Endothelial cell of umbilical vein (primary cell): Measurements from ENCODE around the gene LRRIQ1. TPM values are rescaled to one million over a fixed set of nuclear protein-coding genes. Genes with fewer than 3 reads are reported as not detected.

Source experiments
- BruUV-seq: library from RNA; stranded (reverse); fragments of 400-500 nt; replicated peaks from 2 replicates; lab custom pipeline; 2021; lab: Mats Ljungman, UMichigan
- CTCF ChIA-PET: fragments of 300-600, 350-600 bp; sonication (Branson Sonifier 250); formaldehyde crosslinking; loops from one replicate; lab custom pipeline; 2021; ENCODE audit warnings: antibody characterized with exemption, inconsistent platforms; lab: Charles Lee
- POLR2A ChIA-PET: fragments of 300-600, 350-600 bp; sonication (Branson Sonifier 250); formaldehyde crosslinking; loops from one replicate; lab custom pipeline; 2021; ENCODE audit warnings: antibody characterized with exemption, inconsistent platforms; lab: Charles Lee
- DNase-seq: peaks from one replicate; pipeline ENCODE4 v3.0.0-alpha.2; 2011; ENCODE audit warnings: low read depth, low spot score
- FAIRE-seq: peaks from 2 replicates; lab custom pipeline; 2011; peaks lifted over from hg19 to GRCh38; lab: Jason Lieb, UNC
- H2AFZ ChIP-seq: 2 replicates; pipeline ENCODE4 v1.6.0; 2012; ENCODE audit warnings: low read depth, low read length, control low read depth, inconsistent platforms
- H3K27ac ChIP-seq: 2 replicates; pipeline ENCODE4 v1.5.1; 2011; ENCODE audit warnings: low read depth, mild to moderate bottlenecking, control low read depth, low read length, moderate library complexity; ENCODE audit not compliant: insufficient read depth
- H3K27me3 ChIP-seq, 2 experiments: 2 replicates each; pipeline versions ENCODE4 v1.6.0 to v1.6.1; 2011; ENCODE audit warnings: low read length in 2 of 2, mixed read lengths in 1 of 2; ENCODE audit not compliant: control insufficient read depth in 2 of 2, insufficient read depth in 2 of 2
- H3K36me3 ChIP-seq, 2 experiments: 2 replicates in 1 of 2; 3 replicates in 1 of 2; pipeline ENCODE4 v1.5.1; 2011; ENCODE audit warnings: low read length in 2 of 2, mild to moderate bottlenecking in 1 of 2, moderate library complexity in 1 of 2; ENCODE audit not compliant: control insufficient read depth in 2 of 2, insufficient read depth in 2 of 2; ENCODE audit errors: extremely low read depth in 1 of 2
- H3K4me1 ChIP-seq: 3 replicates; pipeline ENCODE4 v1.5.1; 2011; ENCODE audit warnings: mild to moderate bottlenecking, low read length; ENCODE audit not compliant: control insufficient read depth, insufficient read depth; ENCODE audit errors: extremely low read depth
- H3K4me2 ChIP-seq: 2 replicates; pipeline ENCODE4 v1.6.1; 2011; ENCODE audit warnings: low read length, control low read depth, mixed read lengths; ENCODE audit not compliant: insufficient read depth
- H3K4me3 ChIP-seq, 3 experiments: fragments of 200-600 bp in 1 of 3; sonication (generic), shearing (Covaris generic) in 1 of 3; replicated peaks in 1 of 3; 2 replicates each; pipeline ENCODE4 v1.5.1; 2011 to 2016; ENCODE audit warnings: control low read depth in 3 of 3, low read length in 3 of 3, mild to moderate bottlenecking in 2 of 3, inconsistent platforms in 1 of 3, low read depth in 1 of 3, moderate library complexity in 1 of 3; ENCODE audit not compliant: insufficient read depth in 1 of 3
- H3K79me2 ChIP-seq: 2 replicates; pipeline ENCODE4 v1.6.0; 2012; ENCODE audit warnings: low read length, inconsistent platforms; ENCODE audit not compliant: control insufficient read depth, insufficient read depth
- H3K9ac ChIP-seq: replicated peaks from 2 replicates; pipeline ENCODE3; 2011; ENCODE audit warnings: low read length, control low read depth; ENCODE audit not compliant: insufficient read depth; ENCODE audit errors: extremely low read depth
- H3K9me1 ChIP-seq: replicated peaks from 3 replicates; pipeline ENCODE4 v1.6.0; 2011; ENCODE audit warnings: mild to moderate bottlenecking, low read length; ENCODE audit not compliant: control insufficient read depth, insufficient read depth; ENCODE audit errors: extremely low read depth
- H3K9me3 ChIP-seq: replicated peaks from 2 replicates; pipeline ENCODE4 v1.5.1; 2012; ENCODE audit warnings: low read length, inconsistent platforms; ENCODE audit not compliant: control insufficient read depth, insufficient read depth
- H4K20me1 ChIP-seq: replicated peaks from 2 replicates; pipeline ENCODE3; 2011; ENCODE audit warnings: mild to moderate bottlenecking, low read length; ENCODE audit not compliant: control insufficient read depth, insufficient read depth; ENCODE audit errors: extremely low read depth
- EZH2 ChIP-seq: IDR thresholded peaks from 2 replicates; pipeline ENCODE4 v1.6.1; 2012; ENCODE audit warnings: borderline replicate concordance, low read depth, mild to moderate bottlenecking, moderate library complexity, low read length, inconsistent platforms; ENCODE audit not compliant: severe bottlenecking
- FOS ChIP-seq: IDR thresholded peaks from 2 replicates; pipeline ENCODE4 v1.6.1; 2011; ENCODE audit warnings: mild to moderate bottlenecking, low read length, moderate library complexity, borderline replicate concordance; ENCODE audit not compliant: insufficient read depth
- GATA2 ChIP-seq: IDR thresholded peaks from 2 replicates; pipeline ENCODE4 v1.7.0; 2011; ENCODE audit warnings: low read depth, mild to moderate bottlenecking, moderate library complexity, mixed read lengths, low read length; ENCODE audit not compliant: insufficient read length, insufficient read depth
- JUN ChIP-seq: IDR thresholded peaks from 2 replicates; pipeline ENCODE4 v1.6.1; 2011; ENCODE audit warnings: borderline replicate concordance, low read depth; ENCODE audit not compliant: insufficient read length, insufficient read depth
- MYC ChIP-seq: IDR thresholded peaks from one replicate; pipeline ENCODE4 v1.6.1; 2011; ENCODE audit warnings: mild to moderate bottlenecking, low read depth, low read length
- POLR2A ChIP-seq: IDR thresholded peaks from 2 replicates; pipeline ENCODE4 v1.6.1; 2012; ENCODE audit warnings: low read depth, mild to moderate bottlenecking, control low read depth, low read length
- POLR2AphosphoS5 ChIP-seq: IDR thresholded peaks from 2 replicates; pipeline ENCODE4 v1.6.1; 2012; ENCODE audit warnings: low read depth, mild to moderate bottlenecking, control low read depth, low read length, moderate library complexity; ENCODE audit not compliant: insufficient read depth
- dilution Hi-C: fragments of 300-500 bp; cut with MboI; formaldehyde crosslinking; loops from one replicate; pipeline ENCODE4 v1.15.0; 2019; ENCODE audit warnings: low sequenced_read_pairs; ENCODE audit not compliant: extremely low pct_ligation_motif_present
- intact Hi-C: fragments of 100-400 bp; cut with micrococcal nuclease; formaldehyde crosslinking; loops from one replicate; pipeline ENCODE4 v1.10.0; 2022
- polyA plus RNA-seq, 4 experiments: library from polyadenylated mRNA; depleted of rRNA in 3 of 4; stranded (reverse) in 3 of 4; unstranded in 1 of 4; fragments of >200 nt; gene quantifications; 2 replicates each; pipeline versions ENCODE4 v1.2.1 to v1.2.3, GENCODE V29; 2011 to 2012; ENCODE audit warnings: missing spikeins in 1 of 4
- total RNA-seq: library from RNA; stranded (reverse); gene quantifications from 2 replicates; pipeline ENCODE4 v1.2.3, GENCODE V29; 2021
- TF ChIP-seq, protein P1 (sequence below), 2 donors: IDR thresholded peaks; 1 replicate in 1 of 2; 2 replicates in 1 of 2; pipeline ENCODE4 v1.5.1; 2011; ENCODE audit warnings: low read length in 2 of 2, mild to moderate bottlenecking in 2 of 2, moderate library complexity in 2 of 2, control low read depth in 1 of 2, inconsistent platforms in 1 of 2, low read depth in 1 of 2; ENCODE audit not compliant: insufficient read depth in 1 of 2; ENCODE audit errors: extremely low read depth in 1 of 2
- TF ChIP-seq, protein P2 (sequence below): IDR thresholded peaks from 2 replicates; pipeline ENCODE4 v1.6.1; 2011; ENCODE audit not compliant: insufficient read depth, insufficient read length

The LRRIQ1 gene
- total and polyA plus RNA-seq, 2 donors (not counting 3 experiments of a cell fraction or from before 2014, with no cell fraction given) = 0.08 to 0.20 TPM

DNA sequence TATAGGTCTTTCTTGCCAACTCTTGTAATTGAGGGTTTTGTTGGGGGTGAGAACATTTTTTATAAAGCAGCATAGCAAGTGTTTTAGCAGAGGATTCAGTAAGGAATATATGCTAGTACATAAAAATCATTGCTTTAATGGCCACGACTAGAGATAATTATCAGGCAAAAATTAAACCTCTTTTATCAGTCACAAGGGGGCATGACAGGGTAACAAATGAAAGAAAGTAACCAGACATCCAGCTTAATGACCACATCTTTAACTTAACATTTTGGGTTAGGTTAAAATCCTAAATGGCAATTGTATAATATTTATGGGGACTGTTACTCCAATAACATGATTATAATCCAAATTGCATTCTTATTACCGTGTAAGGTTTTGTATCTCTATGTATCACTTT is 119.6 kb downstream of the LRRIQ1 start:
- FAIRE-seq = peak; percentile 18
- Histone ChIP-seq H3K9me1 (no peaks in the 10 kb centered on the region), H3K79me2 (no peaks in the 10 kb centered on the region), H3K9ac (no peak overlapping the region), H3K9me3 (no peaks in the 10 kb centered on the region), H2AFZ (peak overlapping the region; percentile 86), H3K4me1 (no peaks in the 10 kb centered on the region), H3K27ac (no peak overlapping the region), H3K27me3 (no peaks in the 10 kb centered on the region), H4K20me1 (no peaks in the 10 kb centered on the region), H3K4me3 (no peak overlapping the region), H3K36me3 (no peaks in the 10 kb centered on the region), H3K4me2 (no peak overlapping the region)
- BruUV-seq = no TSS peak
- peak; percentile 67 for DNase-seq
- TF ChIP-seq, protein P1, sequence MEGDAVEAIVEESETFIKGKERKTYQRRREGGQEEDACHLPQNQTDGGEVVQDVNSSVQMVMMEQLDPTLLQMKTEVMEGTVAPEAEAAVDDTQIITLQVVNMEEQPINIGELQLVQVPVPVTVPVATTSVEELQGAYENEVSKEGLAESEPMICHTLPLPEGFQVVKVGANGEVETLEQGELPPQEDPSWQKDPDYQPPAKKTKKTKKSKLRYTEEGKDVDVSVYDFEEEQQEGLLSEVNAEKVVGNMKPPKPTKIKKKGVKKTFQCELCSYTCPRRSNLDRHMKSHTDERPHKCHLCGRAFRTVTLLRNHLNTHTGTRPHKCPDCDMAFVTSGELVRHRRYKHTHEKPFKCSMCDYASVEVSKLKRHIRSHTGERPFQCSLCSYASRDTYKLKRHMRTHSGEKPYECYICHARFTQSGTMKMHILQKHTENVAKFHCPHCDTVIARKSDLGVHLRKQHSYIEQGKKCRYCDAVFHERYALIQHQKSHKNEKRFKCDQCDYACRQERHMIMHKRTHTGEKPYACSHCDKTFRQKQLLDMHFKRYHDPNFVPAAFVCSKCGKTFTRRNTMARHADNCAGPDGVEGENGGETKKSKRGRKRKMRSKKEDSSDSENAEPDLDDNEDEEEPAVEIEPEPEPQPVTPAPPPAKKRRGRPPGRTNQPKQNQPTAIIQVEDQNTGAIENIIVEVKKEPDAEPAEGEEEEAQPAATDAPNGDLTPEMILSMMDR (IDR thresholded peaks at IDR 0.05; ENCODE audit: extremely low read depth in 1 of 2, insufficient read depth in 1 of 2, low read depth in 1 of 2, low read length in 2 of 2) = peak in 1 of 2 donors; percentile 31
- TF ChIP-seq GATA2 (peak; percentile 31), MYC (no peak)
- POLR2A ChIA-PET = no interaction called here
- CTCF ChIA-PET = interaction anchor here (0.7 to 2.4 kb wide), 23 partner anchors 79 to 765 kb away, joined by 3 to 104 read pairs (median 4); partner anchors contain the start of gene ALX1
- intact Hi-C loops = loop anchor here (1.0 to 2.0 kb wide), 6 partner anchors 79 to 765 kb away; partner anchors contain the start of gene ALX1
- dilution Hi-C loops = loop anchor here (25.0 kb wide), 1 partner anchor 282 kb away; no protein-coding TSS in a partner anchor

DNA sequence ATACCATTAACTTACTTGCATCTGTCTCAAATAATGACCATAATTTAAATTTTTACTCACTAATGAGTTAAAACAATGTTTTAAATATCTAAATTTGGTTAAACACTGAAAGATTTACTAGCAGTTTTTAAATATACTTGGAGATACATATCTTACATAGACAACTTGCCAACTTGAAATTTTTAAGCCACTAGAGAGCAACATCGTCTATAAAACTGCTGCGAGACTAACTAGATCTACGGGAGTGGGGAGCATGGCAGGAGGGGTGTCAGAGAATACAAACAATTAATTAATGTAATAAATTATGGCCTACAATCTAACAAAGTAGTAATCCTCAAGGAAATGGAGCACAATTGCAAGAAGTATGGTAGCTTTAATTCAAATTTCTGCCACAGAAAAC is 120.4 kb downstream of the LRRIQ1 start:
- Histone ChIP-seq H3K79me2 (no peaks in the 10 kb centered on the region), H3K9me1 (no peaks in the 10 kb centered on the region), H2AFZ (no peak overlapping the region), H3K4me1 (no peaks in the 10 kb centered on the region), H4K20me1 (no peaks in the 10 kb centered on the region), H3K36me3 (no peaks in the 10 kb centered on the region), H3K9ac (no peak overlapping the region), H3K4me2 (peak overlapping the region; percentile 24), H3K4me3 (no peak overlapping the region), H3K27me3 (no peaks in the 10 kb centered on the region), H3K9me3 (no peaks in the 10 kb centered on the region), H3K27ac (no peak overlapping the region)
- ChIA-PET CTCF (interaction anchor here (0.7 to 4.2 kb wide), 27 partner anchors 14 to 764 kb away, joined by 3 to 90 read pairs (median 4); no protein-coding TSS in a partner anchor), POLR2A (no interaction called here)
- intact Hi-C loops = loop anchor here (1.0 to 2.0 kb wide), 3 partner anchors 124 to 292 kb away; partner anchors contain the start of gene ALX1
- dilution Hi-C loops = loop anchor here (25.0 kb wide), 1 partner anchor 281 kb away; no protein-coding TSS in a partner anchor
- peak; percentile 57 for DNase-seq
- no peak for FAIRE-seq
- TF ChIP-seq, protein P2, sequence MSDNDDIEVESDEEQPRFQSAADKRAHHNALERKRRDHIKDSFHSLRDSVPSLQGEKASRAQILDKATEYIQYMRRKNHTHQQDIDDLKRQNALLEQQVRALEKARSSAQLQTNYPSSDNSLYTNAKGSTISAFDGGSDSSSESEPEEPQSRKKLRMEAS = no peak
- TF ChIP-seq, protein P1 (IDR thresholded peaks at IDR 0.05; ENCODE audit: extremely low read depth in 1 of 2, insufficient read depth in 1 of 2, low read depth in 1 of 2, low read length in 2 of 2) = no peak
- no peak for TF ChIP-seq MYC
- peak; percentile 5 for TF ChIP-seq GATA2
- no peak for TF ChIP-seq EZH2
- no peak for TF ChIP-seq POLR2AphosphoS5
- no peak for TF ChIP-seq POLR2A
- peak; percentile 4 for TF ChIP-seq FOS
- TF ChIP-seq JUN = no peak
- BruUV-seq = no TSS peak
